ENCODE data around the gene EFCAB8. TPM values are rescaled to one million over a fixed set of nuclear protein-coding genes. Genes with fewer than 3 reads are reported as not detected.
"Not testable (repeated sequence)": the region's sequence is repeated elsewhere in the genome, so short reads cannot be mapped to it uniquely, and the experiment has no call there.

The EFCAB8 gene
- total RNA-seq, 2 donors from 2014 or later: 0.26 TPM; not detected in 1

DNA sequence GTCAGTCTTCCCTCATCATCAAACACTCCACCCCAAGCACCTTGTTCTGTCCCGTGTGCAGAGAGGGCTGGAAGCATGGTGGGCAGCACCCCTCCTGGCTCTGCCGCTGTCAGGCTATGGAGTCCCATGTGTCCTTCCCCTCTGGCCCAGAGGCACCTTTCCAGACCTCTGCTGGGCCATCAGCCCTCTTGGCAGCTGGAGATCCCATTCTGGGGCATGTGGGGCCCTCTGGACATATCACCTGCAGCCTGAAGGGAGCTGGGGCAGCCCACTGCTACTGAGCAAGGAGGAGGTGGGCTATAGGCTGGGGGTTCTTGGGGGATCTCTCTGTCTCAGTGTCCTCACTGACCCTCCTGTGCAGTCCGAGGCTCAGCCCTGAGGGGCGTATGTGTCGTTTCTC is 103.3 kb downstream of the EFCAB8 start:
- intact Hi-C loops (cut with DNase I): no loop called here
- Histone ChIP-seq H3K27me3 (no peaks in the 10 kb centered on the region), H3K27ac (no peak overlapping the region), H3K4me1 (no peaks in the 10 kb centered on the region), H3K4me3 (no peak overlapping the region), H3K36me3 (replicated peaks in 1 of 2; ENCODE audit: insufficient read depth in 1 of 2, low read depth in 2 of 2) (no peaks in the 10 kb centered on the region), H3K9me3 (no peaks in the 10 kb centered on the region)
- no peak for DNase-seq
- TF ChIP-seq, protein P1, sequence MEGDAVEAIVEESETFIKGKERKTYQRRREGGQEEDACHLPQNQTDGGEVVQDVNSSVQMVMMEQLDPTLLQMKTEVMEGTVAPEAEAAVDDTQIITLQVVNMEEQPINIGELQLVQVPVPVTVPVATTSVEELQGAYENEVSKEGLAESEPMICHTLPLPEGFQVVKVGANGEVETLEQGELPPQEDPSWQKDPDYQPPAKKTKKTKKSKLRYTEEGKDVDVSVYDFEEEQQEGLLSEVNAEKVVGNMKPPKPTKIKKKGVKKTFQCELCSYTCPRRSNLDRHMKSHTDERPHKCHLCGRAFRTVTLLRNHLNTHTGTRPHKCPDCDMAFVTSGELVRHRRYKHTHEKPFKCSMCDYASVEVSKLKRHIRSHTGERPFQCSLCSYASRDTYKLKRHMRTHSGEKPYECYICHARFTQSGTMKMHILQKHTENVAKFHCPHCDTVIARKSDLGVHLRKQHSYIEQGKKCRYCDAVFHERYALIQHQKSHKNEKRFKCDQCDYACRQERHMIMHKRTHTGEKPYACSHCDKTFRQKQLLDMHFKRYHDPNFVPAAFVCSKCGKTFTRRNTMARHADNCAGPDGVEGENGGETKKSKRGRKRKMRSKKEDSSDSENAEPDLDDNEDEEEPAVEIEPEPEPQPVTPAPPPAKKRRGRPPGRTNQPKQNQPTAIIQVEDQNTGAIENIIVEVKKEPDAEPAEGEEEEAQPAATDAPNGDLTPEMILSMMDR (IDR thresholded peaks at IDR 0.05): no peak
- no peak for TF ChIP-seq POLR2A (IDR thresholded peaks at IDR 0.05)
- no peak for ATAC-seq
- WGBS, 2 donors: 70 to 71% methylated on average over 5 of the region's 5 CpGs

DNA sequence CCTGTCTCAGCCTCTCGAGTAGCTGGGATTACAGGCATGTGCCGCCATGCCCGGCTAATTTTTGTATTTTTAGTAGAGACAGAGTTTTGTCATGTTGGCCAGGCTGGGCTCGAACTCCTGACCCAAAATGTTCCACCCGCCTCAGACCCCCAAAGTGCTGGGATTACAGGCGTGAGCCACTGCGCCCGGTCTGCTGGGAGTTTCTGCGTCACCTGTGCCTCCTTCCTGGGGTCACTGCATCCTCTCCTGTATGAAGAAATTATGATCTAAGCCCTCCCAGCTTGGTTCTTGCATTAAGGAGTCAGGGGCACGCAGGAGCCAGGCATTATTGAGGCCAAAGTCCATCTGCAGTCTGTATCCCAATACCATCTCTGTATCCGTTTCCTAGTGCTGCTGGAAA is 103.9 kb downstream of the EFCAB8 start:
- intact Hi-C loops (cut with DNase I); DNase-seq: not testable (repeated sequence)

DNA sequence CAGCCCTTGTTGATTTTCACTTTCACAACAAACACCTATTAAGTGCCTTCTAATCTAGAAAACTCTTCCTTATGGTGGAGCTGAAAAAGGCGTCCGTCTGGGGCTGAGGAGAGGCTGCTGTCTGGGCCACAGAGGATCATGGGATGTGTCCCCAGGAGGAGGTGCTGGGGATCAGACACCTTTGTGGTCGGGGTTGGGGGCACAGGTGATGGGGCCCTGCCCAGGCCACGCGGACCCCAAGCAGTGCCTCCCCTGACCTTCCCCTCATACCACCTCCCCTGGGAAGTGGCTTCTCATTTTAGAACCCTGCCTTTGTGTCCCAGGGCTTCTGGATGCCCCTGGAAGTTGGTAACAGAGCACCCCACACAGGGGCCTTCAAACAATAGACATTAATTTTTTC is 104.5 kb downstream of the EFCAB8 start:
- TF ChIP-seq, protein P1 (IDR thresholded peaks at IDR 0.05): no peak
- no peak for TF ChIP-seq POLR2A (IDR thresholded peaks at IDR 0.05)
- Histone ChIP-seq H3K27me3 (no peaks in the 10 kb centered on the region), H3K36me3 (replicated peaks in 1 of 2; ENCODE audit: insufficient read depth in 1 of 2, low read depth in 2 of 2) (no peaks in the 10 kb centered on the region), H3K4me3 (no peak overlapping the region), H3K9me3 (no peaks in the 10 kb centered on the region), H3K27ac (no peak overlapping the region), H3K4me1 (no peaks in the 10 kb centered on the region)
- intact Hi-C loops (cut with DNase I): no loop called here
- DNase-seq: no peak
- 58 to 78% methylated on average over 3 to 5 of the region's 5 CpGs for WGBS, 2 donors
- ATAC-seq: no peak

More for the DNA sequence above, 103.9 kb downstream of the EFCAB8 start:
- not testable (repeated sequence) for H3K27me3 ChIP-seq; H3K9me3 ChIP-seq; H3K27ac ChIP-seq; H3K4me1 ChIP-seq; H3K4me3 ChIP-seq; H3K36me3 ChIP-seq (replicated peaks in 1 of 2; ENCODE audit: insufficient read depth in 1 of 2, low read depth in 2 of 2); ATAC-seq
- 63 to 78% methylated on average over 11 of the region's 11 CpGs for WGBS, 2 donors

DNA sequence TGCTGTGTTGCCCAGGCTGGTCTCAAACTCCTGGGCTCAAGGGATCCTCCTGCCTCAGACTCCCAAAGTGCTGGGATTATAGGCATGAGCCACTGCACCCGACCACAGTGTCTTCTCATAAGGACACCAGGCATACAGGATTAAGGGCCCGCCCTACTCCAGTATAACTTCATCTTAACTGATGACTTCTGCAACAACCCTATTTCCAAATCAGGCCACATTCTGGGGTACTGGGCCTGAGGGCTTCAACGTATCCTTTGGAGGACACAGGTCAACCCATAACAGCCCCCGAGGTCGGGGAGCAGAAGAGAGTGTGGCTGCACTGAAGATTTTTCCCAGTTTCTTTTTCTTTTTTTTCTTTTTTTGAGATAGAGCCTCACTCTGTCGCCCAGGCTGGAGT is 105.9 kb downstream of the EFCAB8 start:
- intact Hi-C loops (cut with DNase I): no loop called here
- WGBS, 2 donors: 76 to 84% methylated on average over 6 of the region's 6 CpGs
- H3K4me3 ChIP-seq: no peak overlapping the region
- H3K4me1 ChIP-seq: no peaks in the 10 kb centered on the region
- TF ChIP-seq, protein P1 (IDR thresholded peaks at IDR 0.05): no peak
- TF ChIP-seq POLR2A (IDR thresholded peaks at IDR 0.05): no peak
- H3K27ac ChIP-seq: no peak overlapping the region
- H3K27me3 ChIP-seq: no peaks in the 10 kb centered on the region
- no peaks in the 10 kb centered on the region for H3K9me3 ChIP-seq
- no peaks in the 10 kb centered on the region for H3K36me3 ChIP-seq (replicated peaks in 1 of 2; ENCODE audit: insufficient read depth in 1 of 2, low read depth in 2 of 2)
- DNase-seq: no peak
- ATAC-seq: no peak

DNA sequence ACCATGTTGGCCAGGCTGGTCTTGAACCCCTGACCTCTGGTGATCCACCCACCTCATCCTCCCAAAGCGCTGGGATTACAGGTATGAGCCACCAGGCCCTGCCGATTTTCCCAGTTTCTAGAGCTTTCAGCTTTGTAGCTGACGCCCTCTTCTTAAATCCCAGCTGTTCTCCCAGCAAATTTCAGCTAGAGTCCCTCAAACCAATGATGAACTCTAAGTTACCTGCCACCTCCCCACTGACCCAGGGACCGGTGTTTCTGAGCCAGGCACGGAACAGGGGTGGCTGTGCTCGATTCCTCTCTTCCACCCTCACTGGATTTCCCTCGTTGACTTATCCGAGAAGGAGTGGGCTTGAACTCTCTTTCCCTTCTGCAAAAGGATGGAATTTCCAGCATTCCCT is 106.4 kb downstream of the EFCAB8 start:
- intact Hi-C loops (cut with DNase I): no loop called here
- TF ChIP-seq, protein P1 (IDR thresholded peaks at IDR 0.05): no peak
- TF ChIP-seq POLR2A (IDR thresholded peaks at IDR 0.05): no peak

More for the DNA sequence above, 106.4 kb downstream of the EFCAB8 start:
- Histone ChIP-seq H3K27me3 (no peaks in the 10 kb centered on the region), H3K36me3 (replicated peaks in 1 of 2; ENCODE audit: insufficient read depth in 1 of 2, low read depth in 2 of 2) (no peaks in the 10 kb centered on the region), H3K9me3 (no peaks in the 10 kb centered on the region), H3K4me1 (no peaks in the 10 kb centered on the region), H3K4me3 (no peak overlapping the region), H3K27ac (no peak overlapping the region)
- WGBS, 2 donors: 68 to 80% methylated on average over 7 to 8 of the region's 8 CpGs
- ATAC-seq: no peak
- no peak for DNase-seq

All from body of pancreas (tissue), 4 donors.